ENCODE results near the gene MT1B. TPM values are rescaled to one million over a fixed set of nuclear protein-coding genes. Genes with fewer than 3 reads are reported as not detected.
A peak's percentile ranks its signal among the peaks of the same experiment; 100 is the strongest.

MT1B gene
- total RNA-seq, 6 experiments from 2014 or later: 1.6 to 7.7 (median 2.2) TPM; not detected in 3

DNA sequence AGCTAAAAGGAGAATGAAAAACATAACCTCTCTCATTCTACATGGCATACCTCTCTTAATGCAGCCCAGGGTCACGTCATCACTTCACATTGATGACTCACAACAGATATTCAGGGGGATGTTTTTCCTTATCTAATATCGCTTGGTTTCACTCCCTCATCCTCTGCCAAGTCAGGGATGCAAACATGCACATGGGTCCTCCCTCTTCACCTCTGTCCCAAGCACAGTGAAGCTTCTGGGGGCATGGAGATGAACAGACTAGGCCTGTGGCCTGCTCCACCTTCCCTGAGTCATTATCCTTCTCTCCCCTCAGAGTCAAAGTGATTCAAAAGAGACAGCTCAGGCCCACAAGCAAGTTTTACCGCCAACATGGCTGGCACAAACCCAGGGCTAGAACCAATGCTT, 45.6 kb upstream of the MT1B start:
- no peaks in the 10 kb centered on the region for H3K9me3 ChIP-seq
- peak overlapping the region; percentile 65 to 95 (median 84) for H3K27ac ChIP-seq
- peak; percentile 4 for TF ChIP-seq POLR2A (IDR thresholded peaks at IDR 0.05)
- no peak for TF ChIP-seq CTCF (IDR thresholded peaks at IDR 0.05)
- peaks cover 0 to 24% (median 9%) of the 10 kb centered on the region in 4 donors for H3K4me1 ChIP-seq
- intact Hi-C loops (cut with DNase I): loop anchor here in 1 of 2 donors (10.0 kb wide), 1 partner anchor 89 kb away; no protein-coding TSS in a partner anchor
- no peaks in the 10 kb centered on the region for H3K36me3 ChIP-seq
- no peak overlapping the region for H3K4me3 ChIP-seq
- ATAC-seq (peak in 1 of 4 donors; percentile 3), DNase-seq (peak in 1 of 3 donors; percentile 38)
- no peaks in the 10 kb centered on the region for H3K27me3 ChIP-seq
- 16% methylated on average over 3 of the region's 3 CpGs for WGBS (ENCODE audit: insufficient coverage, low coverage, low lambda C conversion rate, missing lambda C conversion rate)

DNA sequence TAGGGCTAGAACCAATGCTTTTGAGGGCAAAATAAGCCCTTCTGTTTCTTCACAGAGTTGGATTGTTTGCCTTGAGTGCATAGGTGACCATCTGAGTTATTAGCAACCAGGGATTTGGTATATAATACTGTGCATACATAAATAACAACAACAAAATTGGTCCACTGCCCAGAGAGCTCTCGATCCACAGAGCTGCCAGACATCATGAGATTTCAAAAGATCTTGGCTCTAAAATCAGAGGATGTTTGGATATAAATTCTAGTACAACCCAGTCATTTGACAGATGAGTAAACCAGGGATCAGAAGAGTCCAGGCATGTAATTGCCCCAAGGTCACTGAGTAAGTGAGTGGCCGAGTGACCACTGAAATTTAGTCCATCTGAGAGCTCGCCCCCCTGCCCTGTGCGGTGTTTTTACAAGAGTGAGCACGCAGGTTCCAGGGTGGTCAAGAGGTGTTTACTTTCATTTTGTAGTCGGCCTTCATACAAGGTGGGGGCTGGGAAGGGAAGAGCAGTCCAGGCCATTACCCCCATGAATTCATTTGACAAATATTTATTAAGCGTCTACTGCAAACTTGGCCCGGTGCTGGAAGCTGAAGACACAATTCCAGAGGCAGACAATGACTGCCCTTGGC, 45.1 kb upstream of the MT1B start:
- intact Hi-C loops (cut with DNase I): loop anchor here in 1 of 2 donors (10.0 kb wide), 1 partner anchor 88 kb away; no protein-coding TSS in a partner anchor
- Histone ChIP-seq H3K27me3 (no peaks in the 10 kb centered on the region), H3K4me3 (peak overlapping the region in 2 of 3 donors; percentile 73 to 84), H3K9me3 (no peaks in the 10 kb centered on the region), H3K36me3 (no peaks in the 10 kb centered on the region), H3K27ac (peak overlapping the region; percentile 65 to 95 (median 84)), H3K4me1 (peaks cover 0 to 24% (median 10%) of the 10 kb centered on the region in 4 donors)
- DNase-seq (no peak), ATAC-seq (peak in 3 of 4 donors; percentile 4 to 23 (median 6))
- 23% methylated on average over 8 of the region's 8 CpGs for WGBS (ENCODE audit: insufficient coverage, low coverage, low lambda C conversion rate, missing lambda C conversion rate)
- no peak for TF ChIP-seq CTCF (IDR thresholded peaks at IDR 0.05)

DNA sequence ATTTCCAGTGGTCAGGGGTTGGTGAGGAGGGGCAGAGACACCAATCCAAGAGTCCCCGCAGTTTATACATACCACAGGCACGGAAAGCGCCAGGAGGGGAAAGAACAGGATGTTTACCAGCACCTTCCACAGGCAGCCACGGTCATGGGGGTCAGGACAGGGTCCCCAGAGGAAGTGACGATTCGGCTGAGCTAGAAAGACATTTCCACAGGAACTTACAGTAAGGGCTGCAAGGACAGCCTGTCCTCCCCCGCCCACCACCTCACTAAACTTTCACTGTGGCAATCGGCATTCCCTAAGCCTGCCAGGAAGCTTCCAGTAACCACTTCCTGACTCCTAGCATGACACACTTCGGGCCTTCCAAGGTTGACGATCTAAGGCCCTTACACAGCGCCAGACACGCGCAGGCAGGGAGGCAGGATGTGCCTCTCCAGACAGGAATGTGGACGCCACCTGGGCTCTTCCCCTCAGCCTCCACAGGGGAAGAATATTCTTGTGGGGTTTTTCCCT, 44.5 kb upstream of the MT1B start:
- no peak for TF ChIP-seq CTCF (IDR thresholded peaks at IDR 0.05)
- TF ChIP-seq POLR2A (IDR thresholded peaks at IDR 0.05): no peak
- Histone ChIP-seq H3K27ac (peak overlapping the region; percentile 65 to 95 (median 84)), H3K4me3 (peak overlapping the region in 2 of 3 donors; percentile 73 to 84), H3K4me1 (peaks cover 0 to 30% (median 13%) of the 10 kb centered on the region in 4 donors), H3K36me3 (no peaks in the 10 kb centered on the region), H3K9me3 (no peaks in the 10 kb centered on the region), H3K27me3 (no peaks in the 10 kb centered on the region)
- DNase-seq: peak; percentile 81 to 89 (median 82)
- peak; percentile 9 to 44 (median 30) for ATAC-seq
- intact Hi-C loops (cut with DNase I): loop anchor here in 1 of 2 donors (10.0 kb wide), 1 partner anchor 88 kb away; no protein-coding TSS in a partner anchor
- 8% methylated on average over 8 of the region's 14 CpGs for WGBS (ENCODE audit: insufficient coverage, low coverage, low lambda C conversion rate, missing lambda C conversion rate)

GRCh38 chr16:56607675-56608042, 44.0 kb upstream of the MT1B start:
- no peaks in the 10 kb centered on the region for H3K36me3 ChIP-seq
- H3K4me3 ChIP-seq: peak overlapping the region; percentile 40 to 84 (median 73)
- H3K27ac ChIP-seq: peak overlapping the region; percentile 65 to 95 (median 84)
- intact Hi-C loops (cut with DNase I): loop anchor here in 1 of 2 donors (10.0 kb wide), 1 partner anchor 87 kb away; no protein-coding TSS in a partner anchor
- TF ChIP-seq POLR2A (IDR thresholded peaks at IDR 0.05) (no peak), CTCF (IDR thresholded peaks at IDR 0.05) (no peak)
- 6% methylated on average over 2 of the region's 2 CpGs for WGBS (ENCODE audit: insufficient coverage, low coverage, low lambda C conversion rate, missing lambda C conversion rate)
- H3K4me1 ChIP-seq: peaks cover 0 to 35% (median 14%) of the 10 kb centered on the region in 4 donors
- ATAC-seq: no peak
- no peak for DNase-seq
- no peaks in the 10 kb centered on the region for H3K9me3 ChIP-seq
- H3K27me3 ChIP-seq: no peaks in the 10 kb centered on the region

Measured in right lobe of liver (tissue), 6 donors.